MV-4-11 (cell line): Measurements from ENCODE around the gene CERS1.

Experiments
- DNase-seq: peaks from one replicate; lab custom pipeline; 2025; lab: John Stamatoyannopoulos, UW

CERS1 gene

GRCh38 chr19:18895824-18896341 is at the start of gene CERS1:
CERS1 (minus strand) TSS chr19:18896158; CDS start chr19:18896072, 86 bp downstream.
- no peak for DNase-seq

GRCh38 chr19:18945297-18945696 is 49.3 kb upstream of the CERS1 start:
- DNase-seq = no peak

GRCh38 chr19:18943465-18943864 is 47.5 kb upstream of the CERS1 start:
- no peak for DNase-seq

GRCh38 chr19:18942692-18943091 is 46.7 kb upstream of the CERS1 start:
- DNase-seq = no peak

GRCh38 chr19:18941628-18942354 is 45.8 kb upstream of the CERS1 start:
- no peak for DNase-seq

GRCh38 chr19:18940769-18941627 is 45.0 kb upstream of the CERS1 start, which contains the start of gene HOMER3:
HOMER3 (minus strand) TSS chr19:18941217; CDS start chr19:18938982, 2,235 bp downstream.
- DNase-seq = no peak

- DNase-seq = no peak
Observed at GRCh38 chr19:18939922-18940768, 44.2 kb upstream of the CERS1 start.

GRCh38 chr19:18939163-18939562 is 43.2 kb upstream of the CERS1 start:
- no peak for DNase-seq

GRCh38 chr19:18933297-18933696 is 37.3 kb upstream of the CERS1 start:
- DNase-seq = no peak

GRCh38 chr19:18932216-18932841 is 36.4 kb upstream of the CERS1 start:
- DNase-seq = no peak

- DNase-seq = no peak
Observed at GRCh38 chr19:18931316-18932162, 35.6 kb upstream of the CERS1 start.

- DNase-seq = no peak
Observed at GRCh38 chr19:18929311-18929710, 33.4 kb upstream of the CERS1 start.

GRCh38 chr19:18928018-18928805 is 32.3 kb upstream of the CERS1 start:
- no peak for DNase-seq

- DNase-seq = no peak
Observed at GRCh38 chr19:18924684-18925213, 28.8 kb upstream of the CERS1 start.

GRCh38 chr19:18922228-18922985 is 26.4 kb upstream of the CERS1 start:
- DNase-seq = no peak

GRCh38 chr19:18921593-18921992 is 25.6 kb upstream of the CERS1 start:
- DNase-seq = no peak

- DNase-seq = no peak
Observed at GRCh38 chr19:18920400-18920799, 24.4 kb upstream of the CERS1 start.

- no peak for DNase-seq
Observed at GRCh38 chr19:18919900-18920214, 23.9 kb upstream of the CERS1 start.
